ENCODE measurements around the gene IFNG.

- TF ChIP-seq CTCF (IDR thresholded peaks at IDR 0.05; ENCODE audit: insufficient read depth, low read length) (no peak), POLR2AphosphoS5 (IDR thresholded peaks at IDR 0.05; ENCODE audit: low read depth) (no peak), REST (IDR thresholded peaks at IDR 0.05; ENCODE audit: insufficient replicate concordance, low read depth) (no peak), GABPA (IDR thresholded peaks at IDR 0.05; ENCODE audit: low read depth) (no peak), SPI1 (IDR thresholded peaks at IDR 0.05; ENCODE audit: borderline replicate concordance, low read depth) (no peak)
Measured at GRCh38 chr12:68109001-68109400, 50.5 kb downstream of the IFNG start.
